ENCODE data around the gene AP2M1.

DNA sequence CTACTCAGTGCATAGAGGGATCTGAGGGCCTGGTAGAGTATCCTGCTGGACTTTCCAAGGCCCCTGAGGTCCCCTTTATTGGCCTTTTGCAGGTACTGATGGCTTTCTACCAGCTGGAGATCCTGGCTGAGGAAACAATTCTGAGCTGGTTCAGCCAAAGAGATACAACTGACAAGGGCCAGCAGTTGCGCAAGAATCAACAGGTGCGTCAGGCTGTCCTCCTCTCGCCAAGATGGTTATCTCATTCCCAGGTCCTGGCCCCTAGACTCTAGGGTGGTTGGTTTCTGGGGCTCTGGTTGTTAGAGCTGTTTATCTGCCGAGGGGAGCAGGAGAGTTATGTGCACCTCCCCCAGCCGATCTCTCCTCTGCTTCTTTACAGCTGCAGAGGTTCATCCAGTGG is 30.1 kb upstream of the AP2M1 start:
- TF ChIP-seq CTCF (conservative IDR thresholded peaks at IDR 0.05; ENCODE audit: low read length): no peak
- TF ChIP-seq EZH2phosphoT487 (IDR thresholded peaks at IDR 0.05; ENCODE audit: borderline replicate concordance): no peak
